B cell (primary cell): ENCODE results near the gene NDST3. TPM values are rescaled to one million over a fixed set of nuclear protein-coding genes. Genes with fewer than 3 reads are reported as not detected.

Experiments used
- ATAC-seq: fragments of 200-7000 bp; cut with Tn5 transposase; one replicate; pipeline ENCODE4 v1.10.0; 2021; ENCODE audit warnings: low read depth, mild to moderate bottlenecking, moderate number of reproducible peaks, moderate library complexity
- CTCF ChIA-PET: fragments of 350-600 bp; sonication (Branson Sonifier 250); formaldehyde crosslinking; loops from one replicate; lab custom pipeline; 2021; ENCODE audit warnings: antibody characterized with exemption, inconsistent platforms; lab: Charles Lee
- POLR2A ChIA-PET: fragments of 350-600 bp; sonication (Branson Sonifier 250); formaldehyde crosslinking; loops from one replicate; lab custom pipeline; 2021; ENCODE audit warnings: antibody characterized with exemption; lab: Charles Lee
- DNase-seq: peaks from one replicate; pipeline ENCODE4 v3.0.0; 2013
- H2AFZ ChIP-seq: 2 replicates; pipeline ENCODE4 v1.6.1; 2012; ENCODE audit warnings: mild to moderate bottlenecking, low read depth, low read length; ENCODE audit not compliant: insufficient read depth, poor library complexity, severe bottlenecking
- H3K27ac ChIP-seq, 2 donors: 1 replicate in 1 of 2; 2 replicates in 1 of 2; pipeline ENCODE4 v1.5.1; 2012 to 2013; ENCODE audit warnings: low read length in 2 of 2, mild to moderate bottlenecking in 2 of 2, moderate library complexity in 1 of 2
- H3K27me3 ChIP-seq, 4 experiments: fragments of 200-600 bp in 1 of 4; sonication (generic) in 1 of 4; replicated peaks in 1 of 4; 1 replicate in 2 of 4; 2 replicates in 2 of 4; pipeline versions ENCODE4 v1.6.1 to v1.7.0; 2013 to 2016; ENCODE audit warnings: low read length in 3 of 4, mild to moderate bottlenecking in 2 of 4, mixed read lengths in 1 of 4, moderate library complexity in 1 of 4; ENCODE audit not compliant: insufficient read depth in 4 of 4, control insufficient read depth in 3 of 4; ENCODE audit errors: control extremely low read depth in 1 of 4
- H3K36me3 ChIP-seq, 2 experiments: replicated peaks in 1 of 2; 1 replicate in 1 of 2; 2 replicates in 1 of 2; pipeline versions ENCODE4 v1.6.1 to v1.7.1; 2013; ENCODE audit warnings: low read length in 1 of 2; ENCODE audit not compliant: insufficient read depth in 2 of 2, control insufficient read depth in 1 of 2; ENCODE audit errors: control extremely low read depth in 1 of 2, extremely low read depth in 1 of 2
- H3K4me1 ChIP-seq, 2 donors: fragments of 200-600 bp in 1 of 2; sonication (generic) in 1 of 2; 1 replicate in 1 of 2; 2 replicates in 1 of 2; pipeline versions ENCODE4 v1.5.1 to v1.6.1; 2013 to 2017; ENCODE audit warnings: low read length in 2 of 2; ENCODE audit not compliant: control insufficient read depth in 2 of 2, insufficient read depth in 2 of 2
- H3K4me2 ChIP-seq: replicated peaks from 2 replicates; pipeline ENCODE3; 2012; ENCODE audit warnings: mild to moderate bottlenecking, low read depth, low read length; ENCODE audit not compliant: poor library complexity, severe bottlenecking
- H3K4me3 ChIP-seq, 5 experiments: fragments of 200-600 bp in 1 of 5; sonication (generic) in 1 of 5; 1 replicate in 3 of 5; 2 replicates in 2 of 5; pipeline versions ENCODE4 v1.5.1 to v1.7.0; 2011 to 2016; ENCODE audit warnings: low read length in 4 of 5, mild to moderate bottlenecking in 4 of 5, low read depth in 2 of 5, control low read depth in 1 of 5, moderate library complexity in 1 of 5; ENCODE audit not compliant: insufficient read depth in 1 of 5; ENCODE audit errors: control extremely low read depth in 1 of 5, extremely low read depth in 1 of 5
- H3K79me2 ChIP-seq: fragments of 200-600 bp; sonication (generic); one replicate; pipeline ENCODE4 v1.6.0; 2016; ENCODE audit warnings: low read length; ENCODE audit not compliant: control insufficient read depth, insufficient read depth
- H3K9ac ChIP-seq: fragments of 200-600 bp; sonication (generic); 2 replicates; pipeline ENCODE4 v1.6.1; 2017; ENCODE audit warnings: mild to moderate bottlenecking, low read length, moderate library complexity
- H3K9me3 ChIP-seq, 3 donors: one replicate each; pipeline versions ENCODE4 v1.6.1 to v1.7.1; 2013; ENCODE audit warnings: low read length in 2 of 3; ENCODE audit not compliant: control insufficient read depth in 2 of 3, insufficient read depth in 1 of 3; ENCODE audit errors: control extremely low read depth in 1 of 3
- H4K20me1 ChIP-seq: 2 replicates; pipeline ENCODE4 v1.6.0; 2012; ENCODE audit warnings: mild to moderate bottlenecking, low read length; ENCODE audit not compliant: insufficient read depth, control insufficient read depth, poor library complexity, severe bottlenecking
- H3K27ac Mint-ChIP-seq: one replicate; pipeline ENCODE4 v1.8.0; 2021; ENCODE audit warnings: mixed read lengths
- H3K27me3 Mint-ChIP-seq: one replicate; pipeline ENCODE4 v1.8.0; 2021; ENCODE audit warnings: mixed read lengths
- H3K4me1 Mint-ChIP-seq: one replicate; pipeline ENCODE4 v1.8.0; 2021; ENCODE audit warnings: mixed read lengths
- H3K4me3 Mint-ChIP-seq: one replicate; pipeline ENCODE4 v1.8.0; 2021; ENCODE audit warnings: mixed read lengths
- H3K9me3 Mint-ChIP-seq: one replicate; pipeline ENCODE4 v1.8.0; 2022; ENCODE audit warnings: mixed read lengths; ENCODE audit not compliant: insufficient read depth
- CTCF ChIP-seq: fragments of 200-600 bp; IDR thresholded peaks from one replicate; pipeline ENCODE4 v1.8.0; 2022; ENCODE audit warnings: antibody characterized with exemption, mild to moderate bottlenecking
- EZH2 ChIP-seq: IDR thresholded peaks from 2 replicates; pipeline ENCODE4 v1.6.1; 2012; ENCODE audit warnings: borderline replicate concordance, low read depth, mild to moderate bottlenecking, moderate library complexity, low read length; ENCODE audit not compliant: insufficient read depth, poor library complexity, severe bottlenecking
- WGBS: methylation state at CpG from one replicate; pipeline ENCODE4 v1.1.5; 2013; ENCODE audit warnings: missing lambda C conversion rate; ENCODE audit not compliant: insufficient coverage; 5-methylcytosine and 5-hydroxymethylcytosine counted together
- intact Hi-C: fragments of 100-400 bp; cut with micrococcal nuclease; formaldehyde crosslinking; loops from one replicate; pipeline ENCODE4 v1.10.0; 2022
- polyA plus RNA-seq: library from polyadenylated mRNA; depleted of rRNA; stranded (reverse); fragments of >200 nt; gene quantifications from 2 replicates; pipeline ENCODE4 v1.2.3, GENCODE V29; 2012
- total RNA-seq, 2 donors: library from RNA; stranded (reverse); fragments of 120-200 nt in 1 of 2; gene quantifications; 1 replicate in 1 of 2; 2 replicates in 1 of 2; pipeline versions ENCODE4 v1.2.3 to v1.2.4, GENCODE V29; 2013 to 2022

NDST3 gene
- total and polyA plus RNA-seq, 2 donors (not counting 1 experiment from before 2014, with no cell fraction given) = not detected

GRCh38 chr4:118206627-118207026 lies 172.3 kb downstream of the NDST3 start:
- DNase-seq = no peak
- Histone ChIP-seq H3K27me3 (no peaks in the 10 kb centered on the region), H3K27ac (no peak overlapping the region), H3K4me3 (no peak overlapping the region), H3K4me1 (no peaks in the 10 kb centered on the region), H4K20me1 (no peaks in the 10 kb centered on the region), H3K4me2 (no peak overlapping the region), H3K9me3 (peaks cover 0 to 8% (median 6%) of the 10 kb centered on the region in 3 donors), H2AFZ (no peak overlapping the region), H3K36me3 (no peaks in the 10 kb centered on the region), H3K79me2 (no peaks in the 10 kb centered on the region), H3K9ac (no peak overlapping the region)
- WGBS = no CpG with 5 or more reads among the region's 2 CpGs
- ChIA-PET CTCF (no interaction called here), POLR2A (no interaction called here)
- Mint-ChIP-seq H3K4me3 (no peak overlapping the region), H3K27me3 (peaks cover 6% of the 10 kb centered on the region), H3K4me1 (no peaks in the 10 kb centered on the region), H3K27ac (no peak overlapping the region), H3K9me3 (no peaks in the 10 kb centered on the region)
- intact Hi-C loops = no loop called here
- ATAC-seq = no peak
- no peak for TF ChIP-seq CTCF
- no peak for TF ChIP-seq EZH2

GRCh38 chr4:118213101-118213500 lies 178.8 kb downstream of the NDST3 start:
- no peak for DNase-seq
- peaks cover 0 to 2% (median 0%) of the 10 kb centered on the region in 3 donors for H3K9me3 ChIP-seq
- ChIA-PET POLR2A (no interaction called here), CTCF (interaction anchor here (1.6 kb wide), 1 partner anchor 11 kb away, joined by 7 read pairs; no protein-coding TSS in a partner anchor)
- no peaks in the 10 kb centered on the region for H4K20me1 ChIP-seq
- no peaks in the 10 kb centered on the region for H3K4me1 ChIP-seq
- no peak overlapping the region for H3K9ac ChIP-seq
- no peak overlapping the region for H2AFZ ChIP-seq
- H3K27me3 ChIP-seq = no peaks in the 10 kb centered on the region
- H3K4me2 ChIP-seq = no peak overlapping the region
- no peaks in the 10 kb centered on the region for H3K79me2 ChIP-seq
- H3K4me3 Mint-ChIP-seq = no peak overlapping the region
- WGBS = 86% methylated on average over 1 of the region's 3 CpGs
- no peaks in the 10 kb centered on the region for H3K36me3 ChIP-seq
- no peak overlapping the region for H3K27ac Mint-ChIP-seq
- H3K27ac ChIP-seq = no peak overlapping the region
- no peak for TF ChIP-seq CTCF
- no peak for TF ChIP-seq EZH2
- H3K4me1 Mint-ChIP-seq = no peaks in the 10 kb centered on the region
- H3K9me3 Mint-ChIP-seq = no peaks in the 10 kb centered on the region
- H3K4me3 ChIP-seq = no peak overlapping the region
- intact Hi-C loops = no loop called here
- peaks cover 6% of the 10 kb centered on the region for H3K27me3 Mint-ChIP-seq
- no peak for ATAC-seq
